Stimulated activated CD8-positive, alpha-beta memory T cell treated with anti-CD3 and anti-CD28 coated beads, Interleukin-4, amount 100 ng/mL, for 48 hours (primary cell): ENCODE results near the gene AKNA.
A peak's percentile ranks its signal among the peaks of the same experiment; 100 is the strongest.

Source experiments
- DNase-seq: peaks from one replicate; pipeline ENCODE4 v3.0.0-alpha.2; 2020

AKNA gene, protein sequence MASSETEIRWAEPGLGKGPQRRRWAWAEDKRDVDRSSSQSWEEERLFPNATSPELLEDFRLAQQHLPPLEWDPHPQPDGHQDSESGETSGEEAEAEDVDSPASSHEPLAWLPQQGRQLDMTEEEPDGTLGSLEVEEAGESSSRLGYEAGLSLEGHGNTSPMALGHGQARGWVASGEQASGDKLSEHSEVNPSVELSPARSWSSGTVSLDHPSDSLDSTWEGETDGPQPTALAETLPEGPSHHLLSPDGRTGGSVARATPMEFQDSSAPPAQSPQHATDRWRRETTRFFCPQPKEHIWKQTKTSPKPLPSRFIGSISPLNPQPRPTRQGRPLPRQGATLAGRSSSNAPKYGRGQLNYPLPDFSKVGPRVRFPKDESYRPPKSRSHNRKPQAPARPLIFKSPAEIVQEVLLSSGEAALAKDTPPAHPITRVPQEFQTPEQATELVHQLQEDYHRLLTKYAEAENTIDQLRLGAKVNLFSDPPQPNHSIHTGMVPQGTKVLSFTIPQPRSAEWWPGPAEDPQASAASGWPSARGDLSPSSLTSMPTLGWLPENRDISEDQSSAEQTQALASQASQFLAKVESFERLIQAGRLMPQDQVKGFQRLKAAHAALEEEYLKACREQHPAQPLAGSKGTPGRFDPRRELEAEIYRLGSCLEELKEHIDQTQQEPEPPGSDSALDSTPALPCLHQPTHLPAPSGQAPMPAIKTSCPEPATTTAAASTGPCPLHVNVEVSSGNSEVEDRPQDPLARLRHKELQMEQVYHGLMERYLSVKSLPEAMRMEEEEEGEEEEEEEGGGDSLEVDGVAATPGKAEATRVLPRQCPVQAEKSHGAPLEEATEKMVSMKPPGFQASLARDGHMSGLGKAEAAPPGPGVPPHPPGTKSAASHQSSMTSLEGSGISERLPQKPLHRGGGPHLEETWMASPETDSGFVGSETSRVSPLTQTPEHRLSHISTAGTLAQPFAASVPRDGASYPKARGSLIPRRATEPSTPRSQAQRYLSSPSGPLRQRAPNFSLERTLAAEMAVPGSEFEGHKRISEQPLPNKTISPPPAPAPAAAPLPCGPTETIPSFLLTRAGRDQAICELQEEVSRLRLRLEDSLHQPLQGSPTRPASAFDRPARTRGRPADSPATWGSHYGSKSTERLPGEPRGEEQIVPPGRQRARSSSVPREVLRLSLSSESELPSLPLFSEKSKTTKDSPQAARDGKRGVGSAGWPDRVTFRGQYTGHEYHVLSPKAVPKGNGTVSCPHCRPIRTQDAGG (N-terminal part only)

GRCh38 chr9:114387680-114388356 is at the start of gene AKNA:
Gene AKNA (minus strand): TSS chr9:114387982. CDS start chr9:114381333, 6,649 bp downstream.
- DNase-seq, result peak; percentile 86

DNA sequence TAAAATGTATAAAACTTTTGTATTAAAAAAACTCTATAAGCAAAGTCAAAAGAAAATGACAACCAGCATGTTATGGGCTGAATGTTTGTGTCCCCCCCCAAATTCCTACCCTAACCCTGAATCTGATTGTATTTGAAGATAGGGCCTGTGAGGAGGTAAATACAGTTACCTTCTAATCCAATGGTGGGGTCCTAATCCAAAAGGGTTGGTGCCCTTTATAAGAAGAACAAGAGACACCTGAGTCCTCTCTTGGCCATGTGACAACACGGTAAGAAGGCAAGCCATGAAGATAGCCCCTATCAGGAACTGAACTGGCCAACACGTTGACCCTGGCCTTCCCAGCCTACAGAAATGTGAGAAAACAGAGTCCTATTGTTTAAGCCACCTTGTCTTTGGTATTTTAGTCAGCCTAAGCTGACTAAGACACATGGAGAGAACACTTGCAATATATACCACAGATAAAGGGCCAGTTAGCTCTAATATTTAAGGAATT is 49.7 kb upstream of the AKNA start:
- DNase-seq, result no peak

GRCh38 chr9:114434878-114435311 is 47.1 kb upstream of the AKNA start:
- no peak for DNase-seq

- DNase-seq, result no peak
Observed at GRCh38 chr9:114433720-114434255, 46.0 kb upstream of the AKNA start.

DNA sequence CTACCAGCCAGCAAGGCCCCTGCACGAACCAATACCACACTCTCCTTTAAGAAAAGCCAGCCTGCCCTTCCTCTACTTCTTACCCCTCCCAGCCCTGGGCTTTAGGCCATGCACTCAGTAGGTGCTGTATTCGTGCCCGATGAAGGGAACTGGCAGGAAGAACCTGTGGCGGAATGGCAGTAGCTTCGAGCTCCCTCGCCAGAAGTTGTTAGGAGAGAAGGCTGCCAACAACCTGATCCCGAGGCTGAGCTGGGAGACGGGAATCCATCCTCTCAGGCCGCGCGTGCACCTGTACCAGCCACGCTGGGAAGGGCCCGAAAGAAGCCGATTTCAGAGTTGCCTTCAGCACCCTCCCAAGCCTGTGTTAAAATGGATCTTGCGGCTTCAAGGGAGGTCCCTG is 45.3 kb upstream of the AKNA start:
- no peak for DNase-seq

- DNase-seq, result no peak
Observed at GRCh38 chr9:114432323-114433067, 44.7 kb upstream of the AKNA start.

DNA sequence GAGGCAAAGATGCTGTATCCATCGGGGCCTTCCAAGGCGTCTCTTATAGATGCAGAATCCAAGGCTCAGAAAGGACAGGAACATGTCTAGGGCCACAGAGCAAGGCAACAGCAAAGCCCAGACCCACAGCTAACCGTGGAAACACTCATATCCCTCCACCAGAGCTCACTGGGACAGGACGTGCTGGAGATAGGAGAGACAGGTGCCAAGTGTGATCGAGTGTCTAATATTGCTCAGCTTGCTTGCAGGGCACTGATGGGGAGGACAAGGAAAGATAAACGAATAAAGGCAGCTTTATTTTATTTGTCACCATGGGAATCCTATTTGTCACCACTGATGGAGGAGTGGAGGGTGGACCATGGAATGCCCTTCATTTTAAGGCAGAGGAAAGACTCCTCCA is 44.0 kb upstream of the AKNA start:
- no peak for DNase-seq

GRCh38 chr9:114431003-114431402 is 43.2 kb upstream of the AKNA start:
- DNase-seq, result no peak

GRCh38 chr9:114430457-114430856 is 42.7 kb upstream of the AKNA start:
- DNase-seq, result no peak

- no peak for DNase-seq
Observed at GRCh38 chr9:114429488-114429887, 41.7 kb upstream of the AKNA start.

DNA sequence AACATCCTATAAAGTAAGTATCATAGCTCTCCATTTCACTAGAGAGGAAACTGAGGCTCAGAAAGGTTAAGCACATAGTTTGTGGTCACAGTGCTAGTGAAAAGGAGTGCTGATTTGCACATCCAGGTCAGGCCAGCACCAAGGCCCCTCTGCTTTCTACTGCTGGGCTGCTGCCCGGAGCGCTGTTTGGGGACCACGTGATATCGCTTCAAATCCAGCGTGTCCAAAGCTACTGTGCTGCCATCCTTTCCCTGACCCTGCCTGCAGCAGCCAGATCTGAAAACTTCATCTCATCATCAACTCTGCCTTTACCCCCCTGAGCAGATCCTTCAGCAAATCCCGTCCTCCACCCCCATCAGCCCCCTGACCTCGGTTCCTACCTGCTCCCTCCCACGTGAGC is 40.7 kb upstream of the AKNA start:
- DNase-seq, result no peak

DNA sequence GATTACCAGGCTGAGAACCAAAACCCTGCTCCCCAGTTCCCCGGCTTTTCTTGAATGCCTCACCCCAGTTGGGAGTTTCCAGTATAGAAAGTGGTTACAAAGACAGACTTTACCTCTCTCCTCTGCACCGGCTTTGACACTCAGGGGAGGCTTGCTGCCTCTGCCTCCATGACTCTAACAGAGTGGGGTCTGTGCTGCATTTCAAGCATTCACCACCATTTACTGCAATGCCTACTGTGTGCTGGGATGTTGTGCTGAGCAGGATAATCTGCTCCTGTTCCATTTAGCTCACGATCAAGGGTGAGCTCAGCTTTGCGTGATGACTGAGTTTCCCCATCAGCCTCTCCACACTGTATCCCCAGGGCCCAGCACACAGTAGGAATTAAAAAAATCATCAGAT is 39.9 kb upstream of the AKNA start:
- DNase-seq, result no peak

- no peak for DNase-seq
Observed at GRCh38 chr9:114426046-114426948, 38.5 kb upstream of the AKNA start.

DNA sequence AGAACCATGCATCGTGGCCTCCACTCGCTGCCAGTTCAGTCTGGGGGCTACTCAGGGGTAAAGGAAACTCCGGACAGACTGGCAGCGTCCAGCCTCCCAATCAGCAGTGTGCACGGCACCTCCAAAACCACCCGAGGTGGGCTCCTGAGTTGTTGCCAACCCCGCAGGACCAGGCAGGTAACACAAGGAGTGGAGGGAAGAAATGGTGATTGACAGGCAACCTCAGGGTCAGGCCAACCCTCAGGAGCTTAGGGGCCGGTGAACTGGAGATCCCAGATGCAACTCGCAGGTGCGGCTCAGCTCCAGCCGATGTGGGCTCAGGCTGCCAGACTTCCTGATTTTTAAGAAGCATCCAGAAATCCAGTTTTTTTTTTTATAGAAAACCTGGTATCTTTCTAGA is 37.3 kb upstream of the AKNA start:
- no peak for DNase-seq

DNA sequence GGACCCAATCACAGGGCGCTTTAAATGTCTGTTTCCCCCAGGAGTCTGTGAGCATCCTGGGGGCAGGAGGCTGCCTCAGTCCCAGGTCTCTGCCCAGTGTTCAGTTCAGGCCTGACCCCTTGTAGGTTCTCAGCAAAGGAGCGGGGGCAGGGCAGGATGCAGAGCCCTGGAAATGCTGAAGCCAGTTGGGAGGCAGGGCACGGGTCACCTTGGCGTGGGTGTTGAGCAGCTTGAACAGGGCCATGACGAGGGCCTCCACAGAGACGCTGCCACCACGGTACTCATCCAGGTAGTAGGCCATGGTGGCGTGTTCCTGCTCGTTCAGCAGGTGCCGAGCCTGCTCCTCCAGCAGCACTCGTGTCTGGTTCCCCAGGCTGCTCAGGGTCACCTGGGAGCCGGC is 36.3 kb upstream of the AKNA start:
- DNase-seq, result no peak

DNA sequence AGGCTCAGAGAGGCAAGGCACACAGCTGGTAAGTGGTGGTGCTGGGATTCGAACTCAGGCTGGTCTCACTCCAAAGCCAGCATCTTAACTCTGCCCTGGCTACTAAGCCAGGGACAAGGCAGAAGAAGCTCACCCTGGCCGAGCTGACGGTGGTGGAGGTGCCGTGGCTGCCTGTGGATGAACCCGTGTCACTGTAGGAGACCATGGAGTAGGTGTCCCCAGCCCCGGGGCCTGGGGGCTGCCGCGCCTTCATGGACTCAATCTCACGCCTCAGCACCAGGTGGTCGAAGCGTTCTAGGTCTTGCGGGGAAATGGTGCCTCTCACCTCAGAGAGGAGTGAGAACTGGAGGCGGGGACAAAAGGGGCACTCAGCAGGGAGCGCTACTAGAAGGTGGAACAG is 35.4 kb upstream of the AKNA start:
- DNase-seq, result no peak

DNA sequence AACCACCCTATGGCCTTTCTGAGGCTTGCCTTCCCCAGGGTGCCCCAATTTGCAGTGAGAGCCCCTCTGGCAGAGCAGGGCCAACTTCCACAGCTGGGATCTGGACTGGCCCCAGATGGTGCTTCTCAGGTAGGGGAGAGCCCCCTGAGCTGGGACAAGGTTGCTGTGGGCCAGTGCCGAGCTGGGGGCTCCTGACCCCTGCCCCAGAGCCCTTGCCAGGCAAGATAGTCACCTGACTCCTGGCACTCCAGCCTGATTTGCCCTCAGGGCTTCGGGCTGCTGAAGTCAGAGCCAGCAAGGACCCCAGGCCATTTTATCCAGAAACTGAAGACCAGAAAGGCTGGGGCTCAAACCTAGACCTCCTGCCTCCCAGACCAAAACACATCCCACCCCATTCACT is 33.4 kb upstream of the AKNA start:
- no peak for DNase-seq

DNA sequence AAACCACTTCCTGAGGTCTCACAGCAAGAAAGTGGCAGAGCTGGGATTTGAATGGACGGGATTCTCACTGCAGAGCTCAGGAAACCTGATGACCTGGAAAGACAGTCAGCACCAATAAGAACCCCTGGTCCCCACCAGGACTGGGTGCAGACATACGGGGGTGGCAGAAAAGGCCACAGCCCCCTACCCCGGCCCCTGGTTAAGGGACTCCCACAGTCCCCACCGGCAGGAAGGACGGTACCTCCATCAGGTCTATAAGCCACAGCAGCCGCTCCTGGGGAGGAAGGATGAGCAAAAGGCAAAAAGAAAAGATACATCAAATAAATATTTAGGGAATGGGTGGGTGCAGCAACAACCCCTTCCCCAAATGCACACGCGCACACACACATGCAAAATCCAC is 32.0 kb upstream of the AKNA start:
- no peak for DNase-seq

DNA sequence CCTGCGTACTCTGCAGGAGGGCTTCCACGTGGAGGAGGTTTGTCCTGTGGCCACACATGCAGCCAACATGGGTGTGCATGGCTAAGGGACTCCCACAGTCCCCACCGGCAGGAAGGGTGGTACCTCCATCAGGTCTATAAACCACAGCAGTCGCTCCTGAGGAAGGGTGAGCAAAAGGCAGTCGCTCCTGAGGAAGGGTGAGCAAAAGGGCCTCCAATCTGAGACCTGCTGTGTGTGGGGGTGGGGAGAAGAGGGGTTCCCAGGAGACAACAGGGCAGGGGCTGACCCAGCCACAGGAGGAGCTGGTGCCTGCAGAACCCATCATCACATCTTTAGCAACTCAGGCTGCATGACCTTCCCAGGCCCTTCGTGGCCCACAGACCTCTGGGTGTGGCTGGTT is 30.3 kb upstream of the AKNA start:
- DNase-seq, result no peak

DNA sequence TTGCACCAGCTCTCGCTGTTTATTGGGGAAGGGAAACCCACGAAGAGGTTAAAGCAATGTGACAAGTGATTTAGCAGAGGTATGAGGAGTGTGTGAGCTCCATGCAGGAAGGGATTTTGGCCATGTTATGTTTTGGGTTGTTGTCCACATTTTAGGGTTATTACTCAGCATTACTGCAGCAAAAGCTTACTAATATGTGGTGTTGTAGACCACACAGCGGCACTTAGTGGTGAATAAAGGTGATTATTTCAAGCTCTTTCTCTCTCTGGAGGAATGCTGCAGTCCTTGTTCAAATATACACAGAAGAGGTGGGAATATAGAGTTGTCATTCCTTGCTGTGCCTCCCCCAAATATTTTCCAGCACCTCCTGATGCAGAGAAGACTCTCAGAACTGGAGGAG is 29.7 kb upstream of the AKNA start:
- DNase-seq, result no peak
